GM15510 (cell line): ENCODE results near the gene FTL.

ENCODE experiments used
- POLR2A ChIP-seq: IDR thresholded peaks from 3 replicates; pipeline ENCODE4 v1.6.1; 2011; ENCODE audit warnings: borderline replicate concordance; ENCODE audit not compliant: insufficient read length; ENCODE audit errors: extremely low read depth

The FTL gene

GRCh38 chr19:48959341-48960239, 5.5 kb upstream of the FTL start:
- TF ChIP-seq POLR2A = no peak

- TF ChIP-seq POLR2A = no peak
Measured at GRCh38 chr19:48961051-48961649, 4.0 kb upstream of the FTL start.

- no peak for TF ChIP-seq POLR2A
Measured at GRCh38 chr19:48961673-48962028, 3.5 kb upstream of the FTL start.

GRCh38 chr19:48962029-48962848, 2.9 kb upstream of the FTL start:
- peak; percentile 85 for TF ChIP-seq POLR2A

GRCh38 chr19:48962849-48963165, 2.3 kb upstream of the FTL start:
- no peak for TF ChIP-seq POLR2A

- TF ChIP-seq POLR2A = peak; percentile 65
Measured at GRCh38 chr19:48963371-48964204, 1.5 kb upstream of the FTL start.

- TF ChIP-seq POLR2A = no peak
Measured at GRCh38 chr19:48964205-48965039, 687 bp upstream of the FTL start.

- no peak for TF ChIP-seq POLR2A
Measured at GRCh38 chr19:48965806-48966540, 864 bp downstream of the FTL start.

- TF ChIP-seq POLR2A = no peak
Measured at GRCh38 chr19:48966541-48967345, 1.6 kb downstream of the FTL start.

GRCh38 chr19:48967346-48968178, 2.5 kb downstream of the FTL start:
- TF ChIP-seq POLR2A = peak; percentile 48

- TF ChIP-seq POLR2A = no peak
Measured at GRCh38 chr19:48968179-48968661, 3.1 kb downstream of the FTL start.

GRCh38 chr19:48968813-48969218, 3.7 kb downstream of the FTL start:
- TF ChIP-seq POLR2A = no peak
